ENCODE measurements around the gene RBM12.

DNA sequence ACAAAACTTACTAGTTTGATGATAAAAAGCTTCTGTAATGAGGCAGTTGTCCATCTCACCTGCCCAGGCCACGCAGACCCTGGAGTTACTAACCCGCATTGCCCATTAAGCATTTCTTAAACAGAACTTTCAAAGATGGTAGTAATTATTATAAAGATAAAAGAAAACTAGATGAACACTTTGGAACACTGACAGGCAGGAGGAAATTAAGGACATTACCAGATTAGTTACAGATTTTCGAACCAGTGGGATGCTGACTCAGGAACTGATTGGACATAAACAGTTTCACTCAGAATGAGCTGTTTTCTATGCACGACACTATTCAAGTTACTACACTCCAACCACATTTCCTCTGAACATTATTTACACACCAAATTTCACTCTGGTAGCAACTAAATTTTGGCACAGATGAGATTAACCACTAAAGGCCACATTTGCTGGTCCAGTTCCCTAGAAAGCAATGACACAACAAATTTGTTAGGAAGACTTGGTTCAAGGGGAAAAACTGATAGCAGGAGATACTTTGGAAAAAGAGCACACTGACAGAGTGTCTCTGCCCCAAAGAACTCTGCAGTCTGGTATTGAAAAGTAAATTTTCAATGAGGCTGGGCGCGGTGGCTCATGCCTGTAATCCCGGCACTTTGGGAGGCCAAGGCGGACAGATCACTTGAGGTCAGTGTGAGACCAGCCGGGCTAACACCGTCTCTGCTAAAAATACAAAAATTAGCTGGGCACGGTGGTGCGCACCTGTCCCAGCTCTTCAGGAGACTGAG, 37.5 kb upstream of the RBM12 start:
- TF ChIP-seq POLR2A (IDR thresholded peaks at IDR 0.05), result no peak
- TF ChIP-seq, protein P1, sequence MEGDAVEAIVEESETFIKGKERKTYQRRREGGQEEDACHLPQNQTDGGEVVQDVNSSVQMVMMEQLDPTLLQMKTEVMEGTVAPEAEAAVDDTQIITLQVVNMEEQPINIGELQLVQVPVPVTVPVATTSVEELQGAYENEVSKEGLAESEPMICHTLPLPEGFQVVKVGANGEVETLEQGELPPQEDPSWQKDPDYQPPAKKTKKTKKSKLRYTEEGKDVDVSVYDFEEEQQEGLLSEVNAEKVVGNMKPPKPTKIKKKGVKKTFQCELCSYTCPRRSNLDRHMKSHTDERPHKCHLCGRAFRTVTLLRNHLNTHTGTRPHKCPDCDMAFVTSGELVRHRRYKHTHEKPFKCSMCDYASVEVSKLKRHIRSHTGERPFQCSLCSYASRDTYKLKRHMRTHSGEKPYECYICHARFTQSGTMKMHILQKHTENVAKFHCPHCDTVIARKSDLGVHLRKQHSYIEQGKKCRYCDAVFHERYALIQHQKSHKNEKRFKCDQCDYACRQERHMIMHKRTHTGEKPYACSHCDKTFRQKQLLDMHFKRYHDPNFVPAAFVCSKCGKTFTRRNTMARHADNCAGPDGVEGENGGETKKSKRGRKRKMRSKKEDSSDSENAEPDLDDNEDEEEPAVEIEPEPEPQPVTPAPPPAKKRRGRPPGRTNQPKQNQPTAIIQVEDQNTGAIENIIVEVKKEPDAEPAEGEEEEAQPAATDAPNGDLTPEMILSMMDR (IDR thresholded peaks at IDR 0.05), result no peak
